Thoracic aorta (tissue), 2 donors: Measurements from ENCODE around the gene NSMF. TPM values are rescaled to one million over a fixed set of nuclear protein-coding genes. Genes with fewer than 3 reads are reported as not detected.

Experiments used
- ATAC-seq: fragments of 150-250 bp; one replicate; pipeline ENCODE4 v1.8.0; 2017; ENCODE audit warnings: low read depth; ENCODE audit not compliant: insufficient number of reproducible peaks, low FRiP score
- DNase-seq: peaks from one replicate; pipeline ENCODE4 v3.0.0-alpha.2; 2020; ENCODE audit warnings: low spot score
- H3K27ac ChIP-seq, 2 donors: fragments of 200-600 bp; sonication (generic); 1 replicate in 1 of 2; 2 replicates in 1 of 2; pipeline ENCODE4 v1.5.1; 2016; ENCODE audit warnings: mild to moderate bottlenecking in 2 of 2, moderate library complexity in 2 of 2
- H3K27me3 ChIP-seq: fragments of 200-600 bp; sonication (generic); replicated peaks from 2 replicates; pipeline ENCODE4 v1.6.0; 2016; ENCODE audit warnings: mild to moderate bottlenecking; ENCODE audit not compliant: insufficient read depth
- H3K36me3 ChIP-seq: fragments of 200-600 bp; sonication (generic); one replicate; pipeline ENCODE4 v1.5.1; 2016
- H3K4me1 ChIP-seq, 2 donors: fragments of 200-600 bp; sonication (generic); 1 replicate in 1 of 2; 2 replicates in 1 of 2; pipeline versions ENCODE4 v1.5.1 to v1.6.0; 2016; ENCODE audit warnings: low read depth in 2 of 2, mild to moderate bottlenecking in 1 of 2; ENCODE audit not compliant: control insufficient read depth in 1 of 2
- H3K4me3 ChIP-seq: fragments of 200-600 bp; sonication (generic); 2 replicates; pipeline ENCODE4 v1.5.1; 2016; ENCODE audit warnings: mild to moderate bottlenecking
- H3K9me3 ChIP-seq: fragments of 200-600 bp; sonication (generic); 2 replicates; pipeline ENCODE4 v1.5.1; 2016
- CTCF ChIP-seq: fragments of 200-600 bp; sonication (generic); IDR thresholded peaks from one replicate; pipeline ENCODE4 v1.5.1; 2019; ENCODE audit warnings: antibody characterized with exemption
- total RNA-seq, 2 donors: library from RNA; depleted of rRNA; stranded (reverse); fragments of >200 nt; gene quantifications; one replicate each; pipeline versions ENCODE4 v1.1.0 to v1.2.3, GENCODE V29; 2016

Gene NSMF
- total RNA-seq, 2 donors from 2014 or later: 168 to 251 TPM

GRCh38 chr9:137446851-137447471 is 12.2 kb downstream of the NSMF start:
- DNase-seq (no peak), ATAC-seq (no peak)
- no peak for TF ChIP-seq CTCF
- H3K4me1 ChIP-seq: peaks cover 0 to 7% of the 10 kb centered on the region in 2 donors
- peaks cover 3% of the 10 kb centered on the region for H3K36me3 ChIP-seq
- peaks cover 3% of the 10 kb centered on the region for H3K27me3 ChIP-seq
- peak overlapping the region in 1 of 2 donors; percentile 4 for H3K27ac ChIP-seq
- H3K9me3 ChIP-seq: no peaks in the 10 kb centered on the region
- no peak overlapping the region for H3K4me3 ChIP-seq

DNA sequence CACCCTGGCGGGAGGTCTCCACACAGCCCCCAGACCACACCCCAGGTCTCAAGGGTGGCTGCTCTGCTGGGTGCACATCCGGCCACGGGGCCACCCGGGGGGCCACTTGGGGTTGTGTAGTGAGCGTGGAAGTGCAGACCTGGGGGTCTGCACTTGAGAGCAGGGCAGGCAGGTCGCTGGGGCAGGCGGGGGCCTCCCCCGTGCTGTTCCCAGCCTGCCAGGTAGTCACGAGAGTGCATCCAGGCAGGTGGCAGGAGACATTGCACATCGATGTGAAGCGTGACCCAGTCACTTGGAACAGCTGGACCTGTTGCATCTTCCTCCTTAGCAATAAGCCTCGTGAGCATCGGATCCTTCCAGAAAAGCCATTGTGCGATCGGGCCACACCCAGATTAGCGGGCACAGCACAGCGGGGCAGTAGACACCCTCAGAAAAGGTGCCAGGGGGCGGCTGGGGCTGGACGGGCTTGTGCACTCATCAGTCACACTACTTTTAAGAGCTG is 13.2 kb downstream of the NSMF start:
- Histone ChIP-seq H3K36me3 (peaks cover 3% of the 10 kb centered on the region), H3K9me3 (no peaks in the 10 kb centered on the region), H3K27ac (no peak overlapping the region), H3K4me1 (peaks cover 5 to 12% of the 10 kb centered on the region in 2 donors), H3K27me3 (peaks cover 4% of the 10 kb centered on the region), H3K4me3 (no peak overlapping the region)
- TF ChIP-seq CTCF: no peak
- DNase-seq (no peak), ATAC-seq (no peak)

DNA sequence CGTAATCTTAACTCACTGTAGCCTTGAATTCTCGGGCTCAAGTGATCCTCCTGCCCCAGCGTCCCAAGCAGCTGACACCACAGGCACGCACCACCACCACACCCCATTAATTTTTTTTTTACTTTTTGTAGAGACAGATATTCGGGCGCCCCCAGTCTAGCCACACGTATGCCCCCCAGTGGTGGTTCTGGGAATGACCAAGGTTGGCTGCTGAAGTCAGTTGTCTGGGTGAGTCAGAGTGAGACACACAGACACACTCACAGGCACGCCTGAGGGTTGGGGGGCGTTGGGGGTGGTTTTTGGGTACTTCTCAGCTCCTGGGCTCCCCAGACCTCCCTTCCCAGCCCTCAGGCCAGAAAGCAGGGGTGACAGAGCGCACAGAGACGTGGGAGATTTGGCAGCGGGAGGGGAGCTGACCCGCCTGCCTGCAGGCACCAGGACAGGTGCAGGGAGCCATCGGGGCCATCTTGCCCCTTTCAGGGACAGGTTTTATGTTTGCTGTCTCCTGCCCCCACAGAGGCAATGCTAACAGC is 13.8 kb downstream of the NSMF start:
- TF ChIP-seq CTCF: peak; percentile 90
- Histone ChIP-seq H3K4me3 (no peak overlapping the region), H3K27me3 (peaks cover 4% of the 10 kb centered on the region), H3K9me3 (no peaks in the 10 kb centered on the region), H3K27ac (no peak overlapping the region), H3K36me3 (peaks cover 3% of the 10 kb centered on the region), H3K4me1 (peaks cover 5 to 12% of the 10 kb centered on the region in 2 donors)
- ATAC-seq (no peak), DNase-seq (peak; percentile 68)

DNA sequence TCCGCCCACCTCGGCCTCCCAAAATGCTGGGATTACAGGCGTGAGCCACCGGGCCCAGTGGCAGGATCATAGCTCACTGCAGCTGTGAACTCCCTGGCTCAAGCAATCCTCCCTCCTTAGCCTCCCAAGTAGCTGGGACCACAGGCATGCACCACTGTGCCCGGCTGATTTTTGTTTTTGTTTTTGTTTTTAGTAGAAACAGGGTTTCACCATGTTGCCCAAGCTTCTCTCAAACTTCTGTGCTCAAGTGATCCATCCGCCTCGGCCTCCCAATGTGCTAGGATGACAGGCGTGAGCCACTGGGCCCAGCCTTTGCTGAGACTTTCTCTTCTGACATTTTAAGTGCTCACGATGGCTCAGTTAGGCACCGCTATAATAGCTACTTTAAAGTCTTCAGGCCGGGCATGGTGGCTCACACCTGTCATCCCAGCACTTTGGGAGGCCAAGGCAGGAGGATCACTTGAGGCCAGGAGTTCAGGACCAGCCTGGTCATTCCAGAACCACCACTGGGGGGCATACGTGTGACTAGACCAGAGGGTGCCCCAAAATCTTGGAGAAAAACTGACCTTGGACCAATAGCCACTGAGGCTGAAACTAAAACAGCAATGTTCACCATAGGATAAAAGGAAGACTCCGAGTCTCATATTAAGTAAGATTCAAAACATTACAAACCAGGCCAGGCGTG is 14.9 kb downstream of the NSMF start:
- peaks cover 5 to 12% of the 10 kb centered on the region in 2 donors for H3K4me1 ChIP-seq
- peaks cover 4% of the 10 kb centered on the region for H3K27me3 ChIP-seq
- no peak for TF ChIP-seq CTCF
- no peak for DNase-seq
- H3K36me3 ChIP-seq: peaks cover 3% of the 10 kb centered on the region
- no peaks in the 10 kb centered on the region for H3K9me3 ChIP-seq
- no peak overlapping the region for H3K27ac ChIP-seq
- ATAC-seq: no peak
- no peak overlapping the region for H3K4me3 ChIP-seq

DNA sequence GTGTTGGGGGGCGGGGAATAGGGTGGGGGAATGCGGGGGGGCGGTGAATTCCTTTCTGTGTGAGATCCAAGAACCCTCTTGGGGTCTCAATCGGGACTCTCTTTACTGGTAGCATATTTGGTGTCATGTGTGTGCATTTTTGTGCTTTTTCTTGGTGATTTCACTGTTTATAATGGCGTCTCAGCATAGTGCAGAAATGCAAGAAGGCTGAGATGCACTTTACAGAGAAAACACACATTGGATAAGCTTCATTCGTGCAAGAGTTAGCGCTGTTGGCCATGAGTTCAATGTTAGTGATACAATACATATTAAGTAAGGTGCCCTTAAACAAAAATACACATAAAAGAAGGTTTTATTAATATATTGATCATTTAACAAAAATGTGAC is 17.2 kb downstream of the NSMF start:
- H3K4me3 ChIP-seq: peak overlapping the region; percentile 65
- DNase-seq (no peak), ATAC-seq (no peak)
- no peaks in the 10 kb centered on the region for H3K9me3 ChIP-seq
- TF ChIP-seq CTCF: no peak
- H3K36me3 ChIP-seq: no peaks in the 10 kb centered on the region
- H3K27ac ChIP-seq: no peak overlapping the region
- peaks cover 5% of the 10 kb centered on the region in 2 donors for H3K4me1 ChIP-seq
- H3K27me3 ChIP-seq: peaks cover 4% of the 10 kb centered on the region
